GM23248 (cell line): ENCODE measurements around the gene PNMA8C. TPM values are rescaled to one million over a fixed set of nuclear protein-coding genes. Genes with fewer than 3 reads are reported as not detected.

ENCODE experiments used
- DNase-seq: peaks from one replicate; pipeline ENCODE4 v3.0.0-alpha.2; 2015
- H2AFZ ChIP-seq: fragments of 200-600 bp; sonication (generic); 2 replicates; pipeline ENCODE4 v1.6.1; 2016; ENCODE audit warnings: antibody characterized with exemption
- H3F3A ChIP-seq: fragments of 200-600 bp; sonication (generic); 2 replicates; pipeline ENCODE4 v1.6.1; 2016; ENCODE audit warnings: mild to moderate bottlenecking, antibody characterized with exemption, mixed run types; ENCODE audit not compliant: insufficient read depth
- H3K27ac ChIP-seq: fragments of 200-600 bp; sonication (generic); 2 replicates; pipeline ENCODE4 v1.5.1; 2016; ENCODE audit warnings: mild to moderate bottlenecking
- H3K27me3 ChIP-seq: fragments of 200-600 bp; sonication (generic); replicated peaks from 2 replicates; pipeline ENCODE4 v1.6.1; 2016; ENCODE audit warnings: mild to moderate bottlenecking; ENCODE audit not compliant: insufficient read depth
- H3K36me3 ChIP-seq: fragments of 200-600 bp; sonication (generic); 2 replicates; pipeline ENCODE4 v1.6.1; 2016; ENCODE audit warnings: low read depth, mild to moderate bottlenecking
- H3K4me1 ChIP-seq: fragments of 200-600 bp; sonication (generic); 2 replicates; pipeline ENCODE4 v1.6.1; 2016; ENCODE audit warnings: mild to moderate bottlenecking; ENCODE audit not compliant: insufficient read depth
- H3K4me2 ChIP-seq: fragments of 200-600 bp; sonication (generic); one replicate; pipeline ENCODE4 v1.6.1; 2016; ENCODE audit warnings: mild to moderate bottlenecking; ENCODE audit not compliant: unreplicated experiment
- H3K4me3 ChIP-seq: fragments of 200-600 bp; sonication (generic); 2 replicates; pipeline ENCODE4 v1.5.1; 2016; ENCODE audit warnings: mild to moderate bottlenecking
- H3K79me2 ChIP-seq: fragments of 200-600 bp; sonication (generic); 2 replicates; pipeline ENCODE4 v1.6.1; 2016; ENCODE audit warnings: mild to moderate bottlenecking; ENCODE audit not compliant: insufficient read depth
- H3K9ac ChIP-seq: fragments of 200-600 bp; sonication (generic); 2 replicates; pipeline ENCODE4 v1.6.1; 2016; ENCODE audit warnings: mild to moderate bottlenecking
- H3K9me2 ChIP-seq: fragments of 200-600 bp; sonication (generic); 2 replicates; pipeline ENCODE4 v1.6.1; 2016; ENCODE audit warnings: mixed run types, mild to moderate bottlenecking, moderate library complexity; ENCODE audit not compliant: insufficient read depth
- H3K9me3 ChIP-seq: fragments of 200-600 bp; sonication (generic); one replicate; pipeline ENCODE4 v1.6.1; 2017; ENCODE audit warnings: low read depth
- H4K20me1 ChIP-seq: fragments of 200-600 bp; sonication (generic); 2 replicates; pipeline ENCODE4 v1.6.0; 2016; ENCODE audit not compliant: insufficient read depth
- EZH2 ChIP-seq: fragments of 200-600 bp; sonication (generic); IDR thresholded peaks from 2 replicates; pipeline ENCODE4 v1.6.1; 2018; ENCODE audit warnings: antibody characterized with exemption, mild to moderate bottlenecking; ENCODE audit not compliant: insufficient read depth, poor library complexity, severe bottlenecking
- EZH2phosphoT487 ChIP-seq: fragments of 200-600 bp; sonication (generic); IDR thresholded peaks from 2 replicates; pipeline ENCODE4 v1.6.1; 2018; ENCODE audit warnings: antibody characterized with exemption, moderate library complexity, mild to moderate bottlenecking, low read depth; ENCODE audit not compliant: insufficient read depth
- WGBS, 2 experiments: methylation state at CpG; one replicate each; pipeline ENCODE4 v1.1.6; 2015 to 2017; ENCODE audit warnings: low lambda C conversion rate in 2 of 2, low coverage in 1 of 2; ENCODE audit errors: missing lambda C conversion rate in 2 of 2; 5-methylcytosine and 5-hydroxymethylcytosine counted together
- in situ Hi-C: fragments of 300-500 bp; cut with MboI; formaldehyde crosslinking; loops from 2 replicates; pipeline ENCODE4 v1.15.0; 2020
- polyA plus RNA-seq: library from polyadenylated mRNA; unstranded; fragments of >200 nt; fragmentation: Nextera tagmentation; extraction: Ambion mirVana; gene quantifications from 2 replicates; pipeline ENCODE4 v1.2.1, GENCODE V29; 2016
- total RNA-seq: library from RNA; depleted of rRNA; stranded (reverse); fragments of >200 nt; shearing (Covaris generic); gene quantifications from 2 replicates; pipeline ENCODE4 v1.2.3, GENCODE V29; 2014

Gene PNMA8C
- total and polyA plus RNA-seq, 2 experiments from 2014 or later, result not detected

GRCh38 chr19:46450737-46451136 lies 22.0 kb upstream of the PNMA8C start:
- no peak for TF ChIP-seq EZH2
- no peak for TF ChIP-seq EZH2phosphoT487
- Histone ChIP-seq H3K79me2 (no peaks in the 10 kb centered on the region), H4K20me1 (no peaks in the 10 kb centered on the region), H3K27ac (no peak overlapping the region), H3K27me3 (peaks cover 5% of the 10 kb centered on the region; the same call in 1 of the 2 replicates), H3K4me3 (no peak overlapping the region), H3K9ac (no peak overlapping the region), H3F3A (no peaks in the 10 kb centered on the region), H2AFZ (no peak overlapping the region), H3K4me1 (no peaks in the 10 kb centered on the region), H3K9me2 (no peaks in the 10 kb centered on the region), H3K36me3 (no peaks in the 10 kb centered on the region), H3K4me2 (no peak overlapping the region), H3K9me3 (no peaks in the 10 kb centered on the region)
- WGBS, 2 experiments, result 66 to 73% methylated on average over 5 of the region's 5 CpGs
- in situ Hi-C loops, result no loop called here
- no peak for DNase-seq

GRCh38 chr19:46449228-46449627 lies 20.5 kb upstream of the PNMA8C start:
- H3K4me3 ChIP-seq, result no peak overlapping the region
- in situ Hi-C loops, result no loop called here

GRCh38 chr19:46448601-46449000 lies 19.9 kb upstream of the PNMA8C start:
- in situ Hi-C loops, result no loop called here
- no peaks in the 10 kb centered on the region for H4K20me1 ChIP-seq
- no peak for DNase-seq
- H3K27ac ChIP-seq, result no peak overlapping the region
- no peak overlapping the region for H3K4me2 ChIP-seq
- H3K9me3 ChIP-seq, result no peaks in the 10 kb centered on the region
- H3K4me3 ChIP-seq, result no peak overlapping the region
- H3F3A ChIP-seq, result no peaks in the 10 kb centered on the region
- no peaks in the 10 kb centered on the region for H3K36me3 ChIP-seq
- no peak overlapping the region for H3K9ac ChIP-seq
- no peaks in the 10 kb centered on the region for H3K4me1 ChIP-seq
- no peak for TF ChIP-seq EZH2
- no peak for TF ChIP-seq EZH2phosphoT487
- no peaks in the 10 kb centered on the region for H3K9me2 ChIP-seq
- peaks cover 5% of the 10 kb centered on the region; the same call in 1 of the 2 replicates for H3K27me3 ChIP-seq
- H3K79me2 ChIP-seq, result no peaks in the 10 kb centered on the region
- WGBS, 2 experiments, result 70 to 73% methylated on average over 10 of the region's 10 CpGs
- H2AFZ ChIP-seq, result no peak overlapping the region

More at GRCh38 chr19:46449228-46449627, 20.5 kb upstream of the PNMA8C start:
- Histone ChIP-seq H4K20me1 (no peaks in the 10 kb centered on the region), H3K79me2 (no peaks in the 10 kb centered on the region), H3F3A (no peaks in the 10 kb centered on the region), H3K36me3 (no peaks in the 10 kb centered on the region), H3K4me1 (no peaks in the 10 kb centered on the region), H3K9me2 (no peaks in the 10 kb centered on the region), H3K4me2 (no peak overlapping the region), H3K9me3 (no peaks in the 10 kb centered on the region), H3K27me3 (peaks cover 5% of the 10 kb centered on the region; the same call in 1 of the 2 replicates), H2AFZ (no peak overlapping the region), H3K27ac (no peak overlapping the region), H3K9ac (no peak overlapping the region)
- WGBS, 2 experiments, result 45 to 50% methylated on average over 7 of the region's 7 CpGs
- no peak for DNase-seq
- TF ChIP-seq EZH2phosphoT487 (no peak), EZH2 (no peak)

- Histone ChIP-seq H3K4me2 (no peak overlapping the region), H3K36me3 (no peaks in the 10 kb centered on the region), H3K4me1 (peaks cover 5% of the 10 kb centered on the region; the same call in 1 of the 2 replicates), H3K9me2 (no peaks in the 10 kb centered on the region), H3K27me3 (peaks cover 5% of the 10 kb centered on the region; the same call in 1 of the 2 replicates), H3F3A (peaks cover 6% of the 10 kb centered on the region; the same call in 1 of the 2 replicates), H3K4me3 (no peak overlapping the region), H4K20me1 (no peaks in the 10 kb centered on the region), H3K27ac (no peak overlapping the region), H3K9ac (no peak overlapping the region), H2AFZ (no peak overlapping the region), H3K79me2 (no peaks in the 10 kb centered on the region), H3K9me3 (no peaks in the 10 kb centered on the region)
- in situ Hi-C loops, result no loop called here
- 86 to 89% methylated on average over 5 of the region's 5 CpGs for WGBS, 2 experiments
- TF ChIP-seq EZH2, result no peak
- no peak for TF ChIP-seq EZH2phosphoT487
- no peak for DNase-seq
Measured at GRCh38 chr19:46447824-46448223, 19.1 kb upstream of the PNMA8C start.

GRCh38 chr19:46447006-46447405 lies 18.3 kb upstream of the PNMA8C start:
- H3K36me3 ChIP-seq, result no peaks in the 10 kb centered on the region
- H3K4me2 ChIP-seq, result no peak overlapping the region
- no peak for DNase-seq
- no peak overlapping the region for H2AFZ ChIP-seq
- H3K4me1 ChIP-seq, result peaks cover 7% of the 10 kb centered on the region; the same call in 1 of the 2 replicates
- in situ Hi-C loops, result no loop called here
- no peaks in the 10 kb centered on the region for H3K9me3 ChIP-seq
- no peaks in the 10 kb centered on the region for H3K9me2 ChIP-seq
- H3K9ac ChIP-seq, result no peak overlapping the region
- no peaks in the 10 kb centered on the region for H4K20me1 ChIP-seq
- TF ChIP-seq EZH2 (no peak), EZH2phosphoT487 (no peak)
- H3K4me3 ChIP-seq, result no peak overlapping the region
- peaks cover 6% of the 10 kb centered on the region; the same call in 1 of the 2 replicates for H3F3A ChIP-seq
- 37 to 39% methylated on average over 3 of the region's 3 CpGs for WGBS, 2 experiments
- no peaks in the 10 kb centered on the region for H3K27me3 ChIP-seq
- no peak overlapping the region for H3K27ac ChIP-seq
- no peaks in the 10 kb centered on the region for H3K79me2 ChIP-seq
